Keratinocyte (primary cell): Measurements from ENCODE around the gene TSPAN8. TPM values are rescaled to one million over a fixed set of nuclear protein-coding genes. Genes with fewer than 3 reads are reported as not detected.

Experiments
- DNase-seq: peaks from one replicate; pipeline ENCODE4 v3.0.0-alpha.2; 2011; ENCODE audit warnings: low read depth, missing footprints, low spot score
- FAIRE-seq: peaks from 2 replicates; lab custom pipeline; 2011; peaks lifted over from hg19 to GRCh38; lab: Jason Lieb, UNC
- H2AFZ ChIP-seq: 2 replicates; pipeline ENCODE4 v1.6.0; 2012; ENCODE audit warnings: low read length, control low read depth, inconsistent platforms; ENCODE audit not compliant: control insufficient read depth
- H3K27ac ChIP-seq: 2 replicates; pipeline ENCODE4 v1.5.1; 2011; ENCODE audit warnings: low read length; ENCODE audit not compliant: control insufficient read depth, insufficient read depth
- H3K27me3 ChIP-seq: 3 replicates; pipeline ENCODE4 v1.6.0; 2011; ENCODE audit warnings: low read length; ENCODE audit not compliant: control insufficient read depth, insufficient read depth; ENCODE audit errors: extremely low read depth
- H3K36me3 ChIP-seq, 2 experiments: 2 replicates in 1 of 2; 3 replicates in 1 of 2; pipeline ENCODE4 v1.5.1; 2011; ENCODE audit warnings: low read length in 2 of 2, mild to moderate bottlenecking in 1 of 2; ENCODE audit not compliant: control insufficient read depth in 2 of 2, insufficient read depth in 2 of 2; ENCODE audit errors: extremely low read depth in 1 of 2
- H3K4me1 ChIP-seq: 3 replicates; pipeline ENCODE4 v1.5.1; 2011; ENCODE audit warnings: low read length; ENCODE audit not compliant: control insufficient read depth, insufficient read depth; ENCODE audit errors: extremely low read depth
- H3K4me2 ChIP-seq: 3 replicates; pipeline ENCODE4 v1.6.0; 2011; ENCODE audit warnings: low read depth, low read length; ENCODE audit not compliant: control insufficient read depth, insufficient read depth; ENCODE audit errors: extremely low read depth
- H3K4me3 ChIP-seq, 3 experiments: fragments of 200-600 bp in 1 of 3; sonication (generic) in 1 of 3; 2 replicates in 2 of 3; 3 replicates in 1 of 3; pipeline ENCODE4 v1.5.1; 2011 to 2016; ENCODE audit warnings: low read length in 3 of 3, mild to moderate bottlenecking in 3 of 3, control low read depth in 2 of 3, inconsistent platforms in 1 of 3, low read depth in 1 of 3, mixed read lengths in 1 of 3, mixed run types in 1 of 3, moderate library complexity in 1 of 3; ENCODE audit not compliant: control insufficient read depth in 2 of 3, insufficient read depth in 2 of 3; ENCODE audit errors: extremely low read depth in 1 of 3
- H3K79me2 ChIP-seq: 2 replicates; pipeline ENCODE4 v1.6.0; 2012; ENCODE audit warnings: low read length; ENCODE audit not compliant: control insufficient read depth, insufficient read depth
- H3K9ac ChIP-seq: 3 replicates; pipeline ENCODE4 v1.6.0; 2011; ENCODE audit warnings: low read length; ENCODE audit not compliant: control insufficient read depth, insufficient read depth; ENCODE audit errors: extremely low read depth
- H3K9me1 ChIP-seq: 3 replicates; pipeline ENCODE4 v1.6.0; 2011; ENCODE audit warnings: low read length; ENCODE audit not compliant: control insufficient read depth, insufficient read depth; ENCODE audit errors: extremely low read depth
- H3K9me3 ChIP-seq: 2 replicates; pipeline ENCODE4 v1.5.1; 2012; ENCODE audit warnings: low read depth, low read length; ENCODE audit not compliant: control insufficient read depth
- H4K20me1 ChIP-seq: 3 replicates; pipeline ENCODE4 v1.6.0; 2011; ENCODE audit warnings: low read length; ENCODE audit not compliant: control insufficient read depth, insufficient read depth; ENCODE audit errors: extremely low read depth
- CTCF ChIP-seq, 3 experiments: IDR thresholded peaks in 1 of 3; conservative IDR thresholded peaks in 1 of 3; optimal IDR thresholded peaks in 1 of 3; 2 replicates in 2 of 3; 3 replicates in 1 of 3; pipeline versions ENCODE3 to v1.5.1; 2011; ENCODE audit warnings: low read length in 3 of 3, mild to moderate bottlenecking in 3 of 3, moderate library complexity in 2 of 3, control low read depth in 1 of 3, inconsistent platforms in 1 of 3; ENCODE audit not compliant: insufficient read depth in 2 of 3; ENCODE audit errors: extremely low read depth in 1 of 3
- EZH2 ChIP-seq: IDR thresholded peaks from one replicate; pipeline ENCODE4 v1.6.1; 2012; ENCODE audit warnings: inconsistent platforms, mild to moderate bottlenecking, low read length, moderate library complexity
- dilution Hi-C: fragments of 300-500 bp; cut with MboI; formaldehyde crosslinking; loops from one replicate; pipeline ENCODE4 v1.7.0; 2020; ENCODE audit warnings: low sequenced_read_pairs; ENCODE audit not compliant: extremely low pct_ligation_motif_present
- polyA plus RNA-seq, 5 experiments: library from polyadenylated mRNA; depleted of rRNA in 3 of 5; stranded (reverse) in 3 of 5; stranded (forward) in 1 of 5; unstranded in 1 of 5; fragments of >200 nt; gene quantifications; 1 replicate in 1 of 5; 2 replicates in 3 of 5; 3 replicates in 1 of 5; pipeline versions ENCODE4 v1.2.1 to v1.2.3, GENCODE V29; 2011 to 2012; ENCODE audit warnings: missing spikeins in 2 of 5, low read depth in 1 of 5, low replicate concordance in 1 of 5

The TSPAN8 gene
- polyA plus RNA-seq, 1 donor (not counting 4 experiments of a cell fraction or from before 2014, with no cell fraction given): not detected

GRCh38 chr12:71135077-71135811, 22.6 kb downstream of the TSPAN8 start:
- Histone ChIP-seq H3K9ac (no peak overlapping the region), H3K4me3 (no peak overlapping the region), H3K4me2 (no peak overlapping the region), H3K27ac (no peak overlapping the region), H3K9me1 (no peaks in the 10 kb centered on the region), H3K36me3 (no peaks in the 10 kb centered on the region), H3K4me1 (no peaks in the 10 kb centered on the region), H2AFZ (no peak overlapping the region), H3K27me3 (no peaks in the 10 kb centered on the region), H3K79me2 (no peaks in the 10 kb centered on the region), H3K9me3 (no peaks in the 10 kb centered on the region), H4K20me1 (no peaks in the 10 kb centered on the region)
- DNase-seq: no peak
- dilution Hi-C loops: no loop called here
- FAIRE-seq: no peak
- TF ChIP-seq CTCF (optimal IDR thresholded peaks at IDR 0.05 in 1 of 3, IDR thresholded peaks at IDR 0.05 in 1 of 3, conservative IDR thresholded peaks at IDR 0.05 in 1 of 3; ENCODE audit: extremely low read depth in 1 of 3, insufficient read depth in 2 of 3, low read length in 3 of 3) (no peak), EZH2 (no peak)

GRCh38 chr12:71134405-71134804, 23.4 kb downstream of the TSPAN8 start:
- TF ChIP-seq CTCF (optimal IDR thresholded peaks at IDR 0.05 in 1 of 3, IDR thresholded peaks at IDR 0.05 in 1 of 3, conservative IDR thresholded peaks at IDR 0.05 in 1 of 3; ENCODE audit: extremely low read depth in 1 of 3, insufficient read depth in 2 of 3, low read length in 3 of 3) (no peak), EZH2 (no peak)
- Histone ChIP-seq H3K9me1 (no peaks in the 10 kb centered on the region), H3K27me3 (no peaks in the 10 kb centered on the region), H3K79me2 (no peaks in the 10 kb centered on the region), H3K4me3 (no peak overlapping the region), H3K27ac (no peak overlapping the region), H3K9me3 (no peaks in the 10 kb centered on the region), H3K4me2 (no peak overlapping the region), H2AFZ (no peak overlapping the region), H3K36me3 (no peaks in the 10 kb centered on the region), H4K20me1 (no peaks in the 10 kb centered on the region), H3K4me1 (no peaks in the 10 kb centered on the region), H3K9ac (no peak overlapping the region)
- FAIRE-seq: no peak
- no peak for DNase-seq
- dilution Hi-C loops: no loop called here
